Endothelial cell of umbilical vein (primary cell): Measurements from ENCODE around the gene FAM135A. TPM values are rescaled to one million over a fixed set of nuclear protein-coding genes. Genes with fewer than 3 reads are reported as not detected.

Experiments used
- BruUV-seq: library from RNA; stranded (reverse); fragments of 400-500 nt; replicated peaks from 2 replicates; lab custom pipeline; 2021; lab: Mats Ljungman, UMichigan
- CTCF ChIA-PET: fragments of 300-600, 350-600 bp; sonication (Branson Sonifier 250); formaldehyde crosslinking; loops from one replicate; lab custom pipeline; 2021; ENCODE audit warnings: antibody characterized with exemption, inconsistent platforms; lab: Charles Lee
- POLR2A ChIA-PET: fragments of 300-600, 350-600 bp; sonication (Branson Sonifier 250); formaldehyde crosslinking; loops from one replicate; lab custom pipeline; 2021; ENCODE audit warnings: antibody characterized with exemption, inconsistent platforms; lab: Charles Lee
- DNase-seq: peaks from one replicate; pipeline ENCODE4 v3.0.0-alpha.2; 2011; ENCODE audit warnings: low read depth, low spot score
- FAIRE-seq: peaks from 2 replicates; lab custom pipeline; 2011; peaks lifted over from hg19 to GRCh38; lab: Jason Lieb, UNC
- H2AFZ ChIP-seq: 2 replicates; pipeline ENCODE4 v1.6.0; 2012; ENCODE audit warnings: low read depth, low read length, control low read depth, inconsistent platforms
- H3K27ac ChIP-seq: 2 replicates; pipeline ENCODE4 v1.5.1; 2011; ENCODE audit warnings: low read depth, mild to moderate bottlenecking, control low read depth, low read length, moderate library complexity; ENCODE audit not compliant: insufficient read depth
- H3K27me3 ChIP-seq, 2 experiments: 2 replicates each; pipeline versions ENCODE4 v1.6.0 to v1.6.1; 2011; ENCODE audit warnings: low read length in 2 of 2, mixed read lengths in 1 of 2; ENCODE audit not compliant: control insufficient read depth in 2 of 2, insufficient read depth in 2 of 2
- H3K36me3 ChIP-seq, 2 experiments: 2 replicates in 1 of 2; 3 replicates in 1 of 2; pipeline ENCODE4 v1.5.1; 2011; ENCODE audit warnings: low read length in 2 of 2, mild to moderate bottlenecking in 1 of 2, moderate library complexity in 1 of 2; ENCODE audit not compliant: control insufficient read depth in 2 of 2, insufficient read depth in 2 of 2; ENCODE audit errors: extremely low read depth in 1 of 2
- H3K4me1 ChIP-seq: 3 replicates; pipeline ENCODE4 v1.5.1; 2011; ENCODE audit warnings: mild to moderate bottlenecking, low read length; ENCODE audit not compliant: control insufficient read depth, insufficient read depth; ENCODE audit errors: extremely low read depth
- H3K4me2 ChIP-seq: 2 replicates; pipeline ENCODE4 v1.6.1; 2011; ENCODE audit warnings: low read length, control low read depth, mixed read lengths; ENCODE audit not compliant: insufficient read depth
- H3K4me3 ChIP-seq, 3 experiments: fragments of 200-600 bp in 1 of 3; sonication (generic), shearing (Covaris generic) in 1 of 3; replicated peaks in 1 of 3; 2 replicates each; pipeline ENCODE4 v1.5.1; 2011 to 2016; ENCODE audit warnings: control low read depth in 3 of 3, low read length in 3 of 3, mild to moderate bottlenecking in 2 of 3, inconsistent platforms in 1 of 3, low read depth in 1 of 3, moderate library complexity in 1 of 3; ENCODE audit not compliant: insufficient read depth in 1 of 3
- H3K79me2 ChIP-seq: 2 replicates; pipeline ENCODE4 v1.6.0; 2012; ENCODE audit warnings: low read length, inconsistent platforms; ENCODE audit not compliant: control insufficient read depth, insufficient read depth
- H3K9ac ChIP-seq: replicated peaks from 2 replicates; pipeline ENCODE3; 2011; ENCODE audit warnings: low read length, control low read depth; ENCODE audit not compliant: insufficient read depth; ENCODE audit errors: extremely low read depth
- H3K9me1 ChIP-seq: replicated peaks from 3 replicates; pipeline ENCODE4 v1.6.0; 2011; ENCODE audit warnings: mild to moderate bottlenecking, low read length; ENCODE audit not compliant: control insufficient read depth, insufficient read depth; ENCODE audit errors: extremely low read depth
- H3K9me3 ChIP-seq: replicated peaks from 2 replicates; pipeline ENCODE4 v1.5.1; 2012; ENCODE audit warnings: low read length, inconsistent platforms; ENCODE audit not compliant: control insufficient read depth, insufficient read depth
- H4K20me1 ChIP-seq: replicated peaks from 2 replicates; pipeline ENCODE3; 2011; ENCODE audit warnings: mild to moderate bottlenecking, low read length; ENCODE audit not compliant: control insufficient read depth, insufficient read depth; ENCODE audit errors: extremely low read depth
- EZH2 ChIP-seq: IDR thresholded peaks from 2 replicates; pipeline ENCODE4 v1.6.1; 2012; ENCODE audit warnings: borderline replicate concordance, low read depth, mild to moderate bottlenecking, moderate library complexity, low read length, inconsistent platforms; ENCODE audit not compliant: severe bottlenecking
- GATA2 ChIP-seq: IDR thresholded peaks from 2 replicates; pipeline ENCODE4 v1.7.0; 2011; ENCODE audit warnings: low read depth, mild to moderate bottlenecking, moderate library complexity, mixed read lengths, low read length; ENCODE audit not compliant: insufficient read length, insufficient read depth
- JUN ChIP-seq: IDR thresholded peaks from 2 replicates; pipeline ENCODE4 v1.6.1; 2011; ENCODE audit warnings: borderline replicate concordance, low read depth; ENCODE audit not compliant: insufficient read length, insufficient read depth
- MYC ChIP-seq: IDR thresholded peaks from one replicate; pipeline ENCODE4 v1.6.1; 2011; ENCODE audit warnings: mild to moderate bottlenecking, low read depth, low read length
- POLR2A ChIP-seq: IDR thresholded peaks from 2 replicates; pipeline ENCODE4 v1.6.1; 2012; ENCODE audit warnings: low read depth, mild to moderate bottlenecking, control low read depth, low read length
- POLR2AphosphoS5 ChIP-seq: IDR thresholded peaks from 2 replicates; pipeline ENCODE4 v1.6.1; 2012; ENCODE audit warnings: low read depth, mild to moderate bottlenecking, control low read depth, low read length, moderate library complexity; ENCODE audit not compliant: insufficient read depth
- dilution Hi-C: fragments of 300-500 bp; cut with MboI; formaldehyde crosslinking; loops from one replicate; pipeline ENCODE4 v1.15.0; 2019; ENCODE audit warnings: low sequenced_read_pairs; ENCODE audit not compliant: extremely low pct_ligation_motif_present
- intact Hi-C: fragments of 100-400 bp; cut with micrococcal nuclease; formaldehyde crosslinking; loops from one replicate; pipeline ENCODE4 v1.10.0; 2022
- polyA plus RNA-seq, 4 experiments: library from polyadenylated mRNA; depleted of rRNA in 3 of 4; stranded (reverse) in 3 of 4; unstranded in 1 of 4; fragments of >200 nt; gene quantifications; 2 replicates each; pipeline versions ENCODE4 v1.2.1 to v1.2.3, GENCODE V29; 2011 to 2012; ENCODE audit warnings: missing spikeins in 1 of 4
- total RNA-seq: library from RNA; stranded (reverse); gene quantifications from 2 replicates; pipeline ENCODE4 v1.2.3, GENCODE V29; 2021
- TF ChIP-seq, protein P1 (sequence below): IDR thresholded peaks from 2 replicates; pipeline ENCODE4 v1.6.1; 2011; ENCODE audit not compliant: insufficient read depth, insufficient read length

The FAM135A gene
- total and polyA plus RNA-seq, 2 donors (not counting 3 experiments of a cell fraction or from before 2014, with no cell fraction given) = 3.7 to 9.6 TPM

DNA sequence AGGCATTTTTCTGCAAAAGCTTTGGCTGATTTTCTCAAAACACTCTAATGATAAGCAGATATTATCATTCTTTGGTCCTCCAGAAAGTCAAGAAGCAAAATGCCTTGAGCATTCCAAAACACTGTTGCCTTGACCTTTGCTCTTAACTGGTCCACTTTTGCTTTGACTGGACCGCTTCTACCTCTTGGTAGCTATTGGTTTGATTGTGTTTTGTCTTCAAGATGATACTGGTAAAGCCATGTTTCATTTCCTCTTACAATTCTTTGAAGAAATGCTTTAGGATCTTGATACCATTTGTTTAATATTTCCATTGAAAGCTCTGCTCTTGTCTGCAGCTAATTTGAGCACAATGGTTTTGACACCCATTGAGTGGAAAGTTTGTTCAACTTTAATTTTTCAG lies 117.8 kb downstream of the FAM135A start:
- POLR2A ChIA-PET = no interaction called here
- CTCF ChIA-PET = interaction anchor here (1.1 to 1.6 kb wide), 3 partner anchors 11 to 156 kb away, joined by 3 to 4 read pairs (median 3); no protein-coding TSS in a partner anchor
- TF ChIP-seq POLR2AphosphoS5 (no peak), JUN (no peak), EZH2 (no peak), GATA2 (no peak)
- TF ChIP-seq, protein P1, sequence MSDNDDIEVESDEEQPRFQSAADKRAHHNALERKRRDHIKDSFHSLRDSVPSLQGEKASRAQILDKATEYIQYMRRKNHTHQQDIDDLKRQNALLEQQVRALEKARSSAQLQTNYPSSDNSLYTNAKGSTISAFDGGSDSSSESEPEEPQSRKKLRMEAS = no peak
- intact Hi-C loops (no loop called here), dilution Hi-C loops (no loop called here)
- no peak overlapping the region for H3K4me3 ChIP-seq
- no peaks in the 10 kb centered on the region for H3K9me1 ChIP-seq
- H3K79me2 ChIP-seq = no peaks in the 10 kb centered on the region
- no peaks in the 10 kb centered on the region for H4K20me1 ChIP-seq
- H3K27me3 ChIP-seq = no peaks in the 10 kb centered on the region
- DNase-seq = no peak
- no peaks in the 10 kb centered on the region for H3K36me3 ChIP-seq
- H3K4me1 ChIP-seq = no peaks in the 10 kb centered on the region
- no peak overlapping the region for H3K9ac ChIP-seq
- H3K27ac ChIP-seq = no peak overlapping the region
- no peak for FAIRE-seq
- H3K4me2 ChIP-seq = no peak overlapping the region
- no peaks in the 10 kb centered on the region for H3K9me3 ChIP-seq
- H2AFZ ChIP-seq = no peak overlapping the region
- no TSS peak for BruUV-seq

DNA sequence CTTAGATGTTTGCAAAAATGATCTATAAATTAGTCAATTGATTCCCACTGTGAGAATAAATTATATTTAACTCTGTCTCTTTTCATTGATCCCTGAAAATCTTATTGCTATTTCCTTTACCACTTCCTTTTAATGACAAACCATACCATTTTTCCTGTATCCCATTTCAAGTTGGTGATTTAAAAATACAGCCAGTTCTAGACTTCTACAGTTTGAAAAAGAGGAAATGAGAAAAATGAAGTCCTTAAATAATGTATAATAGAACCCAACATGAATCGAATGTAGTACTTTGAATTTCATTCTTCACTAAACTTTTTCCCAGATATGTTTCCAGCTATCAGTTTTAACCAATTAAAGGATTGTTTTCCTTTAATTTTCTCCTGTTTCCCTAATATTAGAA lies 124.0 kb downstream of the FAM135A start:
- Histone ChIP-seq H3K4me3 (no peak overlapping the region), H3K9me3 (no peaks in the 10 kb centered on the region), H3K4me1 (no peaks in the 10 kb centered on the region), H4K20me1 (no peaks in the 10 kb centered on the region), H3K79me2 (no peaks in the 10 kb centered on the region), H3K36me3 (no peaks in the 10 kb centered on the region), H3K27me3 (no peaks in the 10 kb centered on the region), H3K4me2 (no peak overlapping the region), H2AFZ (no peak overlapping the region), H3K9ac (no peak overlapping the region), H3K9me1 (no peaks in the 10 kb centered on the region), H3K27ac (no peak overlapping the region)
- FAIRE-seq = no peak
- intact Hi-C loops (no loop called here), dilution Hi-C loops (no loop called here)
- BruUV-seq = no TSS peak
- DNase-seq = no peak
- POLR2A ChIA-PET = no interaction called here
- no peak for TF ChIP-seq POLR2A
- TF ChIP-seq GATA2 = no peak
- TF ChIP-seq EZH2 = no peak
- TF ChIP-seq MYC = no peak
- no peak for TF ChIP-seq JUN
- no peak for TF ChIP-seq POLR2AphosphoS5
- TF ChIP-seq, protein P1 = no peak
- CTCF ChIA-PET = interaction anchor here (1.4 to 1.7 kb wide), 2 partner anchors 17 to 149 kb away, joined by 4 read pairs; no protein-coding TSS in a partner anchor
